Ovary (tissue), 3 donors: Measurements from ENCODE around the gene TEX36.

Source experiments
- CTCF ChIP-seq, 3 donors: fragments of 450-650 bp in 2 of 3; fragments of 200-600 bp in 1 of 3; IDR thresholded peaks; one replicate each; pipeline versions ENCODE4 v1.5.1 to v1.8.0; 2016 to 2022; ENCODE audit warnings: antibody characterized with exemption in 3 of 3, mild to moderate bottlenecking in 1 of 3
- POLR2A ChIP-seq: fragments of 450-650 bp; IDR thresholded peaks from one replicate; pipeline ENCODE4 v1.6.1; 2017; ENCODE audit warnings: antibody characterized with exemption, mild to moderate bottlenecking, moderate library complexity
- donor health status: DM: no; HTN: no; CAD: no.

- TF ChIP-seq POLR2A: no peak
- no peak for TF ChIP-seq CTCF (IDR thresholded peaks at IDR 0.05)
Measured at GRCh38 chr10:125620401-125620800, 62.6 kb downstream of the TEX36 start.
